GM18951 (cell line): ENCODE results near the gene UBA7.

Experiments used
- POLR2A ChIP-seq: IDR thresholded peaks from 4 replicates; pipeline ENCODE4 v1.6.1; 2011; ENCODE audit warnings: mild to moderate bottlenecking; ENCODE audit not compliant: insufficient read length, insufficient read depth; ENCODE audit errors: extremely low read depth
- in situ Hi-C: fragments of 300-500 bp; cut with MboI; formaldehyde crosslinking; loops from one replicate; pipeline ENCODE4 v1.12.0; 2022; ENCODE audit warnings: low sequenced_read_pairs, mixed read lengths, inconsistent platforms; ENCODE audit not compliant: unreplicated experiment

UBA7 gene

GRCh38 chr3:49802719-49803464 is 10.9 kb downstream of the UBA7 start, which contains the start of gene INKA1:
Gene INKA1, plus strand, starts transcription at chr3:49803261. Its CDS starts 132 bp downstream, at chr3:49803393.
- in situ Hi-C loops = no loop called here
- peak; percentile 60 for TF ChIP-seq POLR2A

- in situ Hi-C loops = no loop called here
- no peak for TF ChIP-seq POLR2A
Measured at GRCh38 chr3:49801160-49801559, 12.6 kb downstream of the UBA7 start.

- no peak for TF ChIP-seq POLR2A
- in situ Hi-C loops = no loop called here
Measured at GRCh38 chr3:49799761-49800160, 14.0 kb downstream of the UBA7 start, which contains the start of gene CDHR4. Gene CDHR4, minus strand, starts transcription at chr3:49799873. Its CDS starts 61 bp downstream, at chr3:49799812.

- TF ChIP-seq POLR2A = no peak
- in situ Hi-C loops = no loop called here
Measured at GRCh38 chr3:49799105-49799504, 14.6 kb downstream of the UBA7 start.

GRCh38 chr3:49794926-49795905 is 18.5 kb downstream of the UBA7 start:
- TF ChIP-seq POLR2A = no peak
- in situ Hi-C loops = no loop called here

GRCh38 chr3:49794431-49794830 is 19.3 kb downstream of the UBA7 start:
- no peak for TF ChIP-seq POLR2A
- in situ Hi-C loops = no loop called here

GRCh38 chr3:49793486-49794085 is 20.2 kb downstream of the UBA7 start:
- in situ Hi-C loops = no loop called here
- no peak for TF ChIP-seq POLR2A

- no peak for TF ChIP-seq POLR2A
- in situ Hi-C loops = no loop called here
Measured at GRCh38 chr3:49792371-49793150, 21.2 kb downstream of the UBA7 start.

GRCh38 chr3:49791571-49791970 is 22.2 kb downstream of the UBA7 start:
- TF ChIP-seq POLR2A = no peak
- in situ Hi-C loops = no loop called here

- in situ Hi-C loops = no loop called here
- no peak for TF ChIP-seq POLR2A
Measured at GRCh38 chr3:49790626-49791411, 22.9 kb downstream of the UBA7 start.

- TF ChIP-seq POLR2A = no peak
- in situ Hi-C loops = no loop called here
Measured at GRCh38 chr3:49788056-49788455, 25.7 kb downstream of the UBA7 start.

- in situ Hi-C loops = no loop called here
- TF ChIP-seq POLR2A = no peak
Measured at GRCh38 chr3:49787536-49787935, 26.2 kb downstream of the UBA7 start.

- in situ Hi-C loops = no loop called here
- no peak for TF ChIP-seq POLR2A
Measured at GRCh38 chr3:49787182-49787464, 26.6 kb downstream of the UBA7 start.
